IPS DF 6.9 (cell line): Measurements from ENCODE around the gene APOBR.
"Not testable (repeated sequence)": the region's sequence is repeated elsewhere in the genome, so short reads cannot be mapped to it uniquely, and the experiment has no call there.

Source experiments
- DNase-seq: peaks from one replicate; pipeline ENCODE4 v3.0.0-alpha.2; 2013; ENCODE audit warnings: low read depth, low spot score
- H3K27ac ChIP-seq: one replicate; pipeline ENCODE4 v1.5.1; 2013; ENCODE audit warnings: low read length, control low read depth
- H3K27me3 ChIP-seq: 2 replicates; pipeline ENCODE4 v1.6.1; 2013; ENCODE audit warnings: mild to moderate bottlenecking, low read length; ENCODE audit not compliant: control insufficient read depth, insufficient read depth
- H3K36me3 ChIP-seq: 2 replicates; pipeline ENCODE4 v1.6.1; 2013; ENCODE audit warnings: low read length; ENCODE audit not compliant: control insufficient read depth, insufficient read depth
- H3K4me1 ChIP-seq: 2 replicates; pipeline ENCODE4 v1.6.1; 2013; ENCODE audit warnings: low read length; ENCODE audit not compliant: control insufficient read depth, insufficient read depth
- H3K4me3 ChIP-seq: 2 replicates; pipeline ENCODE4 v1.5.1; 2013; ENCODE audit warnings: mild to moderate bottlenecking, low read length
- H3K9me3 ChIP-seq: 2 replicates; pipeline ENCODE4 v1.6.1; 2013; ENCODE audit warnings: low read length, inconsistent platforms; ENCODE audit not compliant: control insufficient read depth, insufficient read depth
- WGBS: extraction: QIAGEN DNeasy Blood & Tissue Kit; methylation state at CpG from one replicate; pipeline ENCODE4 v1.1.7; 2013; ENCODE audit warnings: mixed read lengths, missing lambda C conversion rate; ENCODE audit not compliant: insufficient read length, insufficient coverage; 5-methylcytosine and 5-hydroxymethylcytosine counted together

The APOBR gene

DNA sequence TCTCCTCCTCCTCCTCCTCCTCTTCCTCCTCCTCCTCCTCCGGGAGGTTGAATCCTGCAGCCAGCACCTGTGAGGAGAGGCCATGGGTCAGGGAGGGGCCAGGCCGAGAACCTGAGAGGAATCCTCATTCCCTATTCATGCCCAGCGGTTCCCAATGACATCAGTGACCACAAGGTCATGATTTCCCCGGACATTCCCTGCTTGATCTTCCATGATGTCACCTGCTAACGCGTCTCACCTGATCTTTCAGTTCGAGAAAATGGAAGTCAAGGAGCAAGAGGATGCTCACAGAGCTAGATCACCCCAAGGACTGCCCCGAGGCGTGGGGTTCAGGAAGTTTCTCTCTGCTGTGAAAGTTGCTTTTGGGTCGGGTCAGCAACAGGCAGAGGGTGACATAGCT lies 5.4 kb downstream of the APOBR start:
- Histone ChIP-seq H3K4me1 (no peaks in the 10 kb centered on the region), H3K36me3 (no peaks in the 10 kb centered on the region), H3K27ac (no peak overlapping the region), H3K27me3 (no peaks in the 10 kb centered on the region), H3K9me3 (no peaks in the 10 kb centered on the region), H3K4me3 (no peak overlapping the region)
- no CpG with 5 or more reads among the region's 10 CpGs for WGBS
- no peak for DNase-seq

DNA sequence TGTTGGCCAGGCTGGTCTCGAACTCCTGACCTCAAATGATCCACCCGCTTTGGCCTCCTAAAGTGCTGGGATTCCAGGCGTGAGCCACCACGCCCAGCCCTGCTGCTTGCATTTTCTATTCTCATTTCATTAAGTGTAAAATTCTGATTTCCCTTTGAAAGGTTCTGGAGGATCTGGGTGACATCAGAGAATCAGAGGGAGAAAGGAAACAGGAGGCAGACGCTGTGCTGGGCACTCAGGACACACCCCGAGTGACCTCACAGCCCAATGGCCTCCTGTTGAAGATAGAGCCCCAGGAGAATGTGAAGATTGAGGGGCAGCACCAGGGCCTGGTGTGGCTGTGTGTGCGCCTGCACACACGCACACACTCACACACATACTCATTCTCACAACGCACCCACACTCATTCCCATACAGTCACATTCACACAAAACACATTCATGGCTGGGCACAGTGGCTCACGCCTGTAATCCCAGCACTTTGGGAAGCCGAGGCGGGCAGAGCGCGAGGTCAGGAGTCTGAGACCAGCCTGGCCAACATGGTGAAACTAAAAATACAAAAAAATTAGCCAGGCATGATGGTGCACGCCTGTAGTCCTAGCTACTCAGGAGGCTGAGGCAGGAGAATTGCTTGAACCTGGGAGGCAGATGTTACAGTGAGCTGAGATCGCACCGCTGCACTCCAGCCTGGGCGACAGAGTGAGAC lies 6.2 kb downstream of the APOBR start:
- H3K4me1 ChIP-seq, H3K27ac ChIP-seq, H3K36me3 ChIP-seq, H3K9me3 ChIP-seq, H3K27me3 ChIP-seq, DNase-seq, H3K4me3 ChIP-seq: not testable (repeated sequence)
- WGBS, result 100% methylated on average over 1 of the region's 18 CpGs

DNA sequence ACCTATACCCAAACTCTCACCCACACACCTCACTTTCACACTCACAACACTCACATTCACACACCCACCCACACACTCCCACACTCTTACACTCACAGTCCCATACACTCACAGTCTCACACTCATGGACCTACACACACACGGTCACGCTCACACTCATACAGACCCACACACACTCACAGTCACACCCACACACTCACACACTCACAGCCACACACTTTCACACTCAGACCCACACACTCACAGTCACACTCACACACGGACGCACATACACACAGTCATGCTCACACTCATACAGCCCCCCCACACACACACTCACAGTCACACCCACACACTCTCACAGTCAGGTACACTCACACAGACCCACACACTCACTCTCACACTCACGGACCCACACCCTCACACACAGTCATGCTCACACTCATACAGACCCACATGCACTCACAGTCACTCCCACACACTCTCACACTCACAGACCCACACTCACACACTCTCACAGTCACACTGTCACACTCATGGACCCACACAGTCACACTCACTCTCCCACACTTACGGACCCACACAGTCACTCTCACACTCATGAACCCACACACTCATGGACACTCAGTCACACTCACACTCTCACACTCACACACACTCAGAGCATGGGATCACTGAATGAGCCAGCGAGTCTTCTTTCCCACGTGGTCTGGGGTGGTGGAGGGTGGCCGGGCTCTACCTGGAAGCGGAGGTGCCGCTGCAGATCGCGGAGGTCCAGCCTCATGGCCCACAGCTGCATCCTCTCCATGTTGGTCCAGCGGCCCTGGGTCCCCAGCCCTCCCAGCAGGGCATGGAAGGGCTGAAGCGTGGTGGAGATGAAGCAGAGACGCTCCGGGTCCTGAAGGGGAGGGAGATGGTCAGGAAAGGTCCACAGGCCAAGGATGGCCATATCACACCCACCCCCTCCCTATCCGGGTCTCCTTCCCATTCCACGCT lies 7.1 kb downstream of the APOBR start:
- DNase-seq, result no peak
- Histone ChIP-seq H3K9me3 (no peaks in the 10 kb centered on the region), H3K4me3 (no peak overlapping the region), H3K36me3 (no peaks in the 10 kb centered on the region), H3K27ac (no peak overlapping the region), H3K4me1 (no peaks in the 10 kb centered on the region), H3K27me3 (no peaks in the 10 kb centered on the region)
- 100% methylated on average over 1 of the region's 19 CpGs for WGBS

DNA sequence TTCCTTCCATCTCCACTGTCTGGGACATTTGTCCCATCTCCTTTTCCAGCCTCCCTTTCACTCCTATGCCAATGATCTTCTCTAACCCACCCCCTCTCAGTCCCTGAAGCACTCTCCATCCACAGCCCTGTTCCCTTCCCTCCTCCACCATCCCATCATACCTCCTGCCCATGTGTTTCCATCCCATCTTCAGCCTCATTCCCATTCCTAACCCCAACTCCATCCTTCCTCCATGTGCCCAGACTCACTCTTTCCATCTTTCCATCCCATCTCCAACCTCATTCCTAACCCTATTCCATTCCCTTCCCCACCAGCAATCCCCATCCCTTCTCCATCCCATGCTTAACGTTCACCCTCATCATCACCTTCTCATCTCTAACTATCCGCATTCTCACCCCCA lies 7.8 kb downstream of the APOBR start:
- 100% methylated on average over 2 of the region's 2 CpGs for WGBS
- no peak overlapping the region for H3K27ac ChIP-seq
- no peak overlapping the region for H3K4me3 ChIP-seq

GRCh38 chr16:28503470-28504259 lies 9.2 kb downstream of the APOBR start:
- WGBS, result no CpG with 5 or more reads among the region's 15 CpGs
- no peak for DNase-seq

More for the DNA sequence above, 7.8 kb downstream of the APOBR start:
- Histone ChIP-seq H3K4me1 (no peaks in the 10 kb centered on the region), H3K36me3 (no peaks in the 10 kb centered on the region), H3K27me3 (no peaks in the 10 kb centered on the region), H3K9me3 (no peaks in the 10 kb centered on the region)
- DNase-seq, result no peak

DNA sequence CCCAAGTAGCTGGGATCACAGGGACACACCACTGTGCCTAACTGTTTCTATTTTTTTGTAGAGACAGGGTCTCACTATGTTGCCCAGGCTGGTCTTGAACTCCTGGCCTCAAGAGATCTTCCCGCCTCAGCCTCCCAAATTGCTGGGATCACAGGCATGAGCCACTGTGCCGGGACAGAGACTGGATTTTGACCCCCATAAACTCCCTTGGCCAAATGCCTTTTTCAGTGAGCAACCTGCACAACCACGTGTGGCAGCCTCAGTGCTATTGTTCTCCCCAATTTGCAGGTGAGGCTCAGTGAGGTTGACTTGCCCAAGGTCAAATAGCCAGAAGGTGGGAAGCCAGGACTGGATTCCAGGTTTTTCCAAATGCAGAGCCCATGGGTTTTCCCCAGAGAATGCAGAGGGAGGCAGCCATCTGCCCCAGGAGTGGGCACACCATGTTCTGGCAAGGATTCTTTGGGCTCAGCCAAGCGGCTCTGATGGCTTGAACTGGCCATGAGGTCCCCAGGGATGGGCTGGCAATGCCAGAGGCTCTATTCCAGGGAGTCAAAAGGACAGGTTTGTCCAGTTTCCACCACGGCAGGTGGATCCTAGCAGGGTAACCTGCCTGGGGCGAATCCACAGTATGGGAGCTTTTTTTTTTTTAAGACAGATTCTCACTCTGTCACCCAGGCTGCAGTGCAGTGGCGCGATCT lies 10.4 kb downstream of the APOBR start:
- H3K27ac ChIP-seq, result no peak overlapping the region
- WGBS, result no CpG with 5 or more reads among the region's 8 CpGs
- DNase-seq, result no peak

More at GRCh38 chr16:28503470-28504259, 9.2 kb downstream of the APOBR start:
- H3K27ac ChIP-seq, result no peak overlapping the region
- no peaks in the 10 kb centered on the region for H3K36me3 ChIP-seq
- no peaks in the 10 kb centered on the region for H3K9me3 ChIP-seq
- no peaks in the 10 kb centered on the region for H3K4me1 ChIP-seq
- no peaks in the 10 kb centered on the region for H3K27me3 ChIP-seq
- no peak overlapping the region for H3K4me3 ChIP-seq

GRCh38 chr16:28505489-28506137 lies 11.2 kb downstream of the APOBR start:
- no peak for DNase-seq
- H3K4me1 ChIP-seq, result no peaks in the 10 kb centered on the region
- H3K27ac ChIP-seq, result no peak overlapping the region
- no CpG with 5 or more reads among the region's 14 CpGs for WGBS
- H3K36me3 ChIP-seq, result no peaks in the 10 kb centered on the region
- H3K27me3 ChIP-seq, result no peaks in the 10 kb centered on the region
- no peak overlapping the region for H3K4me3 ChIP-seq
- H3K9me3 ChIP-seq, result no peaks in the 10 kb centered on the region

More for the DNA sequence above, 10.4 kb downstream of the APOBR start:
- Histone ChIP-seq H3K4me3 (no peak overlapping the region), H3K9me3 (no peaks in the 10 kb centered on the region), H3K36me3 (no peaks in the 10 kb centered on the region), H3K4me1 (no peaks in the 10 kb centered on the region), H3K27me3 (no peaks in the 10 kb centered on the region)

DNA sequence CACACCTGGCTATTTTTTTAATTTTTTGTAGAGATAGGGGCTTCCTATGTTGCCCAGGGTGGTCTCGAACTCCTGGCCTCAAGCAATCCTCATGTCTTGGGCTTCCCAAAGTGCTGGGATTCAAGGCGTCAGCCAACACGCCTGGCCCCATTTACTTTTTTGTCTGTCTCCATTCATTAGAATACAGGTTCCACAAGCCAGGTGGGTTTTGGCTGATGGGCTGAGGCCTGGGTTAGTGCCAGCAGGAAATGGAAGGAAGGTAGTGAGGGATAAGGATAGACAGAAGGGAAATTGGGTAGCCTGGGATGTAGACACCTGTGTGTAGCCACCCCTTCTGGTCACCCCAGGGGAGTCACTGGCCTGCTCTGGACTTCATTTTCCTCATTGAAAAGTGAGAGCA lies 16.6 kb downstream of the APOBR start:
- H3K36me3 ChIP-seq, result no peaks in the 10 kb centered on the region; the same call in 1 of the 2 replicates
- no peaks in the 10 kb centered on the region for H3K9me3 ChIP-seq
- no peak for DNase-seq
- H3K27me3 ChIP-seq, result no peaks in the 10 kb centered on the region
- WGBS, result no CpG with 5 or more reads among the region's 3 CpGs
- no peaks in the 10 kb centered on the region for H3K4me1 ChIP-seq
- H3K27ac ChIP-seq, result no peak overlapping the region
- H3K4me3 ChIP-seq, result no peak overlapping the region

DNA sequence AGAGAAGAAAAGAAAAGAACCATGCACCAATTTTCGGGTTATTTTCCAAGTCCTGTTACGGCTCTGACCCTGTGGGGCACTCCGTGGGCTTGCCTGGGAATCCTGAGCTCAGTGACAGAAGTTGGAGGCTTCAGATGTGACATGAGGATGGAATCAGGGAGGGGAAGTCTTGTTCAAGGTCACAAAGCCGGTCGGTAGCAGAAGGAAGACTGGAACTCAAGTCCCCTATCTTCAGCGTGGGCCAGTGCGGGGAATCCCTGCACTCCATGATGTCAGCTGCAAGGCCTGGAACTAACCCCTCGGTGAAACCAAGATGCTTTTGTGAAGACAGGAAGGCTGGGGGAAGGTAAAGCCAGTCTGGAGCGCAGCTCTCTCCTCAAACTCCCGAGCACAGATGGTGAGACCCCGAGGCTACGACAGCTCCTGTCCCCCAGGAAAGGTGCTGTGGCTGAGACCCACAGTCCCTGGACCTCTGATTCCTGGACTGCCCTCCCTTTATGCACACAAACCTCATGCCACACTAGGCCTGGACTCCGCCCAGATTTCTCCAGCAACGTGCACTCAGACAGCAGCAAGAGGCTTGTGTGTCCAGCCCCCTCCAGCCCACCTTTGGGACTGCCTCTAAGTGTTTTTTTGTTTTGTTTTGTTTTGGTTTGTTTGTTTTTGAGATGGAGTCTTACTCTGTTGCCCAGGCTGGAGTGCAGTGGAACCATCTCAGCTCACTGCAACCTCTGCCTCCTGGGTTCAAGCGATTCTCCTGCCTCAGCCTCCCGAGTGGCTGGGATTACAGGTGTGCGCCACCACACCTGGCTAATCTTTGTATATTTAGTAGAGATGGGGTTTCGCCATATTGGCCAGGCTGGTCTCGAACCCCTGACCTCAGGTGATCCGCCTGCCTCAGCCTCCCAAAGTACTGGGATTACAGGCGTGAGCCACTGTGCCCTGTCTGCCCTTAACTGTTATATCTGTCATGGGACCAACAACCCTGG lies 17.7 kb downstream of the APOBR start:
- Histone ChIP-seq H3K36me3 (no peaks in the 10 kb centered on the region; the same call in 1 of the 2 replicates), H3K4me1 (no peaks in the 10 kb centered on the region), H3K4me3 (no peak overlapping the region), H3K9me3 (no peaks in the 10 kb centered on the region), H3K27me3 (no peaks in the 10 kb centered on the region), H3K27ac (no peak overlapping the region)
- WGBS, result no CpG with 5 or more reads among the region's 21 CpGs
- DNase-seq, result no peak
